IMR-90 (cell line): Measurements from ENCODE around the gene PLPP3. TPM values are rescaled to one million over a fixed set of nuclear protein-coding genes. Genes with fewer than 3 reads are reported as not detected.

Experiments used
- ATAC-seq: fragments of 200-7000 bp; cut with Tn5 transposase; 2 replicates; pipeline ENCODE4 v1.9.1; 2020; ENCODE audit warnings: low read depth, mild to moderate bottlenecking, moderate library complexity
- BruUV-seq: library from RNA; stranded (reverse); fragments of 400-500 nt; replicated peaks from 2 replicates; lab custom pipeline; 2021; lab: Mats Ljungman, UMichigan
- CTCF ChIA-PET: fragments of 300-600 bp; formaldehyde crosslinking; extraction: SDS; loops from one replicate; lab custom pipeline; 2021; ENCODE audit warnings: antibody characterized with exemption; lab: Yijun Ruan, JAX
- POLR2A ChIA-PET: fragments of 300-600 bp; sonication (Branson Sonifier 250); formaldehyde crosslinking; loops from one replicate; lab custom pipeline; 2022; ENCODE audit warnings: antibody characterized with exemption; ENCODE audit not compliant: unreplicated experiment; lab: Charles Lee
- DNase-seq: peaks from one replicate; pipeline ENCODE4 v3.0.0; 2013
- H2AFZ ChIP-seq: replicated peaks from 2 replicates; pipeline ENCODE3; 2013; ENCODE audit warnings: low read length, mild to moderate bottlenecking; ENCODE audit not compliant: poor library complexity
- H2AK5ac ChIP-seq: 2 replicates; pipeline ENCODE4 v1.6.1; 2013; ENCODE audit warnings: low read depth, low read length, inconsistent platforms
- H2AK9ac ChIP-seq: replicated peaks from 2 replicates; pipeline ENCODE3; 2013; ENCODE audit warnings: mild to moderate bottlenecking, low read depth, low read length, moderate library complexity; ENCODE audit not compliant: poor library complexity
- H2BK120ac ChIP-seq: 2 replicates; pipeline ENCODE4 v1.6.1; 2013; ENCODE audit warnings: low read depth, low read length, inconsistent platforms
- H2BK15ac ChIP-seq: 3 replicates; pipeline ENCODE4 v1.6.1; 2013; ENCODE audit warnings: low read depth, low read length, inconsistent platforms
- H2BK20ac ChIP-seq: 2 replicates; pipeline ENCODE4 v1.6.1; 2013; ENCODE audit warnings: low read depth, mild to moderate bottlenecking, inconsistent platforms, low read length, moderate library complexity
- H2BK5ac ChIP-seq: 2 replicates; pipeline ENCODE4 v1.6.1; 2013; ENCODE audit warnings: mild to moderate bottlenecking, low read depth, low read length, inconsistent platforms; ENCODE audit not compliant: poor library complexity, severe bottlenecking
- H3K14ac ChIP-seq: replicated peaks from 2 replicates; pipeline ENCODE4 v1.6.1; 2013; ENCODE audit warnings: low read depth, low read length, inconsistent platforms
- H3K18ac ChIP-seq: 2 replicates; pipeline ENCODE4 v1.6.1; 2013; ENCODE audit warnings: low read depth, low read length, control low read depth
- H3K23ac ChIP-seq: 2 replicates; pipeline ENCODE4 v1.6.1; 2013; ENCODE audit warnings: low read depth, low read length, inconsistent platforms
- H3K27ac ChIP-seq: 2 replicates; pipeline ENCODE4 v1.5.1; 2013; ENCODE audit warnings: mild to moderate bottlenecking, control low read depth, low read length; ENCODE audit not compliant: insufficient read depth
- H3K27me3 ChIP-seq: 2 replicates; pipeline ENCODE4 v1.6.1; 2013; ENCODE audit warnings: low read length; ENCODE audit not compliant: control insufficient read depth, insufficient read depth
- H3K36me3 ChIP-seq: 2 replicates; pipeline ENCODE4 v1.6.1; 2013; ENCODE audit warnings: low read length, mixed read lengths; ENCODE audit not compliant: control insufficient read depth, insufficient read depth
- H3K4ac ChIP-seq: 2 replicates; pipeline ENCODE4 v1.6.1; 2013; ENCODE audit warnings: low read depth, low read length, inconsistent platforms
- H3K4me1 ChIP-seq: 2 replicates; pipeline ENCODE4 v1.6.1; 2013; ENCODE audit warnings: low read length, mixed read lengths; ENCODE audit not compliant: control insufficient read depth, insufficient read depth
- H3K4me2 ChIP-seq: 2 replicates; pipeline ENCODE4 v1.6.1; 2013; ENCODE audit warnings: low read depth, mild to moderate bottlenecking, control low read depth, low read length, moderate library complexity
- H3K4me3 ChIP-seq: 2 replicates; pipeline ENCODE4 v1.5.1; 2013; ENCODE audit warnings: low read depth, mild to moderate bottlenecking, control low read depth, low read length, moderate library complexity; ENCODE audit not compliant: insufficient read depth
- H3K56ac ChIP-seq: 2 replicates; pipeline ENCODE4 v1.6.1; 2013; ENCODE audit warnings: low read length, inconsistent platforms; ENCODE audit not compliant: insufficient read depth; ENCODE audit errors: extremely low read depth
- H3K79me1 ChIP-seq, 2 experiments: 2 replicates each; pipeline ENCODE4 v1.6.1; 2013; ENCODE audit warnings: low read length in 2 of 2, inconsistent platforms in 1 of 2, low read depth in 1 of 2
- H3K9ac ChIP-seq: 2 replicates; pipeline ENCODE4 v1.6.1; 2013; ENCODE audit warnings: low read depth, low read length, control low read depth
- H3K9me1 ChIP-seq: 2 replicates; pipeline ENCODE4 v1.6.1; 2013; ENCODE audit warnings: low read length, inconsistent platforms; ENCODE audit not compliant: insufficient read depth
- H3K9me3 ChIP-seq: 2 replicates; pipeline ENCODE4 v1.6.1; 2013; ENCODE audit warnings: low read length; ENCODE audit not compliant: control insufficient read depth, insufficient read depth
- H4K20me1 ChIP-seq: 2 replicates; pipeline ENCODE4 v1.6.1; 2013; ENCODE audit warnings: low read length, inconsistent platforms; ENCODE audit not compliant: insufficient read depth
- H4K5ac ChIP-seq: 2 replicates; pipeline ENCODE4 v1.6.1; 2013; ENCODE audit warnings: mild to moderate bottlenecking, low read depth, low read length, control low read depth
- H4K8ac ChIP-seq, 2 experiments: 2 replicates each; pipeline ENCODE4 v1.6.1; 2013; ENCODE audit warnings: low read depth in 2 of 2, low read length in 2 of 2, control low read depth in 1 of 2, inconsistent platforms in 1 of 2
- H4K91ac ChIP-seq: 2 replicates; pipeline ENCODE4 v1.6.1; 2013; ENCODE audit warnings: low read depth, low read length, inconsistent platforms; ENCODE audit not compliant: insufficient read depth
- BHLHE40 ChIP-seq: fragments of 150-350 bp; IDR thresholded peaks from 2 replicates; pipeline ENCODE4 v1.6.1; 2016; ENCODE audit warnings: mild to moderate bottlenecking, low read depth, low read length
- CEBPB ChIP-seq: IDR thresholded peaks from 2 replicates; pipeline ENCODE4 v1.6.1; 2012; ENCODE audit warnings: low read depth, low read length, improper control_type of control experiment
- CHD1 ChIP-seq: IDR thresholded peaks from 2 replicates; pipeline ENCODE4 v1.6.1; 2012; ENCODE audit warnings: low read depth, low read length, improper control_type of control experiment
- FOS ChIP-seq: fragments of 150-350 bp; IDR thresholded peaks from 2 replicates; pipeline ENCODE4 v1.6.1; 2016; ENCODE audit warnings: low read depth, low read length
- MAFK ChIP-seq: IDR thresholded peaks from 2 replicates; pipeline ENCODE4 v1.6.1; 2012; ENCODE audit warnings: low read depth, low read length, improper control_type of control experiment
- MAZ ChIP-seq: IDR thresholded peaks from 2 replicates; pipeline ENCODE4 v1.6.1; 2012; ENCODE audit warnings: low read depth, mild to moderate bottlenecking, low read length, improper control_type of control experiment, moderate library complexity, borderline replicate concordance
- MXI1 ChIP-seq: IDR thresholded peaks from 2 replicates; pipeline ENCODE4 v1.6.1; 2012; ENCODE audit warnings: low read depth, mild to moderate bottlenecking, low read length, moderate library complexity, borderline replicate concordance
- NFE2L2 ChIP-seq: fragments of 150-350 bp; IDR thresholded peaks from 2 replicates; pipeline ENCODE4 v1.6.1; 2016; ENCODE audit warnings: low read depth, mild to moderate bottlenecking, low read length
- POLR2A ChIP-seq: IDR thresholded peaks from 2 replicates; pipeline ENCODE4 v1.6.1; 2012; ENCODE audit warnings: mild to moderate bottlenecking, low read depth, low read length
- RAD21 ChIP-seq: IDR thresholded peaks from 2 replicates; pipeline ENCODE4 v1.6.1; 2012; ENCODE audit warnings: low read length, improper control_type of control experiment
- RCOR1 ChIP-seq: IDR thresholded peaks from 2 replicates; pipeline ENCODE4 v1.6.1; 2012; ENCODE audit warnings: mild to moderate bottlenecking, low read length, improper control_type of control experiment; ENCODE audit not compliant: insufficient replicate concordance
- RFX5 ChIP-seq: IDR thresholded peaks from 2 replicates; pipeline ENCODE4 v1.8.0; 2012; ENCODE audit warnings: low read depth, mild to moderate bottlenecking, low read length, moderate library complexity
- SMC3 ChIP-seq: fragments of 150-350 bp; IDR thresholded peaks from 2 replicates; pipeline ENCODE4 v1.6.1; 2016; ENCODE audit warnings: low read depth, mild to moderate bottlenecking, antibody characterized with exemption, low read length, moderate library complexity
- WGBS, 2 experiments: methylation state at CpG; one replicate each; pipeline versions ENCODE4 v1.1.5 to v1.1.7; 2013; ENCODE audit warnings: missing lambda C conversion rate in 2 of 2; ENCODE audit not compliant: insufficient read length in 1 of 2; ENCODE audit errors: extremely low coverage in 2 of 2; 5-methylcytosine and 5-hydroxymethylcytosine counted together
- dilution Hi-C: fragments of 300-500 bp; cut with HindIII; formaldehyde crosslinking; loops from one replicate; pipeline ENCODE4 v1.14.3; 2018; ENCODE audit warnings: low sequenced_read_pairs; ENCODE audit not compliant: unreplicated experiment
- in situ Hi-C: fragments of 300-500 bp; cut with MboI; formaldehyde crosslinking; loops from 3 replicates; pipeline ENCODE4 v1.14.3; 2019; ENCODE audit warnings: low sequenced_read_pairs, inconsistent platforms, mixed read lengths
- intact Hi-C: fragments of 100-400 bp; cut with micrococcal nuclease; formaldehyde crosslinking; loops from 2 replicates; pipeline ENCODE4 v1.10.0; 2022
- polyA plus RNA-seq, 3 experiments: library from polyadenylated mRNA; depleted of rRNA; stranded (reverse); fragments of >200 nt; gene quantifications; 2 replicates each; pipeline ENCODE4 v1.2.3, GENCODE V29; 2012; ENCODE audit warnings: low replicate concordance in 1 of 3
- total RNA-seq: library from RNA; depleted of rRNA; stranded (reverse); fragments of >200 nt; gene quantifications from 2 replicates; pipeline ENCODE4 v1.2.3, GENCODE V29; 2012
- TF ChIP-seq, protein P1 (sequence below): fragments of 150-350 bp; IDR thresholded peaks from 2 replicates; pipeline ENCODE4 v1.6.1; 2017; ENCODE audit warnings: mild to moderate bottlenecking, antibody characterized with exemption, low read length, low read depth
- TF ChIP-seq, protein P2 (sequence below): fragments of 150-350 bp; IDR thresholded peaks from 2 replicates; pipeline ENCODE4 v1.6.1; 2016; ENCODE audit warnings: low read depth, mild to moderate bottlenecking, low read length, moderate library complexity, borderline replicate concordance
- TF ChIP-seq, protein P3 (sequence below): conservative IDR thresholded peaks from 2 replicates; pipeline ENCODE4 v1.5.1; 2012; ENCODE audit warnings: mild to moderate bottlenecking, low read depth, low read length, improper control_type of control experiment

Gene PLPP3
- total and polyA plus RNA-seq, 2 of the 4 experiments (the other 2 are of a cell fraction), result 49.9 to 56.6 TPM

DNA sequence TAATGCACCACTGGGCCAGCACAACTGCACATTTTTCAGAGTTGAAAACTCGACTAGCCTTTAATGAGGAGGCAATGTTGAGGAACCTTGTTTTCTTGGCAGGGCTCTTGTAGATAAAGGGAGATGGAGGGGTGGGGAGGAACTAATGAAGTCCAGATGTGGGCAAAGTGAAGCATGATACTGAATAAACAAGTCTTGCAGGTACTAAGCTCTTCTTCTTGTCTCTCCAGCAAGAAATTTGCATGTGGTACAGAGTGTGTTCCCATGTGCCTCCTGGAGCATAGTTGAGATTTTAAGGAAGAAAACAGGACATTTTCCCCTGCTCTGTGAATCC is 47.0 kb downstream of the PLPP3 start:
- no peak overlapping the region for H3K27ac ChIP-seq
- no peak overlapping the region for H3K23ac ChIP-seq
- no peak overlapping the region for H3K18ac ChIP-seq
- intact Hi-C loops (no loop called here), dilution Hi-C loops (no loop called here), in situ Hi-C loops (no loop called here)
- no peak overlapping the region for H2BK15ac ChIP-seq
- H3K9me1 ChIP-seq, result peaks cover 27% of the 10 kb centered on the region
- H3K4me1 ChIP-seq, result peaks cover 8% of the 10 kb centered on the region; the same call in 1 of the 2 replicates
- no peak overlapping the region for H3K56ac ChIP-seq
- H3K14ac ChIP-seq, result no peak overlapping the region
- no peaks in the 10 kb centered on the region for H3K9me3 ChIP-seq
- ATAC-seq (peak; percentile 19), DNase-seq (peak; percentile 43)
- POLR2A ChIA-PET, result no interaction called here
- no peak overlapping the region for H2AK5ac ChIP-seq
- no peak overlapping the region for H2BK5ac ChIP-seq
- no peak overlapping the region for H2AK9ac ChIP-seq
- no peak overlapping the region for H3K4ac ChIP-seq
- H3K36me3 ChIP-seq, result peaks cover 69% of the 10 kb centered on the region
- no peak overlapping the region for H4K8ac ChIP-seq
- no peak overlapping the region for H3K4me2 ChIP-seq
- H2BK20ac ChIP-seq, result no peak overlapping the region
- H3K9ac ChIP-seq, result no peak overlapping the region
- CTCF ChIA-PET, result no interaction called here
- WGBS, 2 experiments, result no CpG with 5 or more reads among the region's 1 CpG
- no peak overlapping the region for H3K4me3 ChIP-seq
- peaks cover 86% of the 10 kb centered on the region for H4K20me1 ChIP-seq
- no peak overlapping the region for H4K5ac ChIP-seq
- no peak overlapping the region for H4K91ac ChIP-seq
- no peak overlapping the region for H2AFZ ChIP-seq
- H2BK120ac ChIP-seq, result no peak overlapping the region
- no TSS peak for BruUV-seq
- TF ChIP-seq RAD21, result no peak
- TF ChIP-seq POLR2A, result no peak
- no peak for TF ChIP-seq MXI1
- no peak for TF ChIP-seq CHD1
- TF ChIP-seq MAZ, result no peak
- no peak for TF ChIP-seq RCOR1
- no peak for TF ChIP-seq MAFK
- TF ChIP-seq SMC3, result no peak
- TF ChIP-seq BHLHE40, result no peak
- no peak for TF ChIP-seq RFX5
- no peak for TF ChIP-seq FOS
- TF ChIP-seq, protein P1, sequence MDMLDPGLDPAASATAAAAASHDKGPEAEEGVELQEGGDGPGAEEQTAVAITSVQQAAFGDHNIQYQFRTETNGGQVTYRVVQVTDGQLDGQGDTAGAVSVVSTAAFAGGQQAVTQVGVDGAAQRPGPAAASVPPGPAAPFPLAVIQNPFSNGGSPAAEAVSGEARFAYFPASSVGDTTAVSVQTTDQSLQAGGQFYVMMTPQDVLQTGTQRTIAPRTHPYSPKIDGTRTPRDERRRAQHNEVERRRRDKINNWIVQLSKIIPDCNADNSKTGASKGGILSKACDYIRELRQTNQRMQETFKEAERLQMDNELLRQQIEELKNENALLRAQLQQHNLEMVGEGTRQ, result no peak
- TF ChIP-seq, protein P2, sequence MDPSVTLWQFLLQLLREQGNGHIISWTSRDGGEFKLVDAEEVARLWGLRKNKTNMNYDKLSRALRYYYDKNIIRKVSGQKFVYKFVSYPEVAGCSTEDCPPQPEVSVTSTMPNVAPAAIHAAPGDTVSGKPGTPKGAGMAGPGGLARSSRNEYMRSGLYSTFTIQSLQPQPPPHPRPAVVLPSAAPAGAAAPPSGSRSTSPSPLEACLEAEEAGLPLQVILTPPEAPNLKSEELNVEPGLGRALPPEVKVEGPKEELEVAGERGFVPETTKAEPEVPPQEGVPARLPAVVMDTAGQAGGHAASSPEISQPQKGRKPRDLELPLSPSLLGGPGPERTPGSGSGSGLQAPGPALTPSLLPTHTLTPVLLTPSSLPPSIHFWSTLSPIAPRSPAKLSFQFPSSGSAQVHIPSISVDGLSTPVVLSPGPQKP, result no peak
- no peak for TF ChIP-seq NFE2L2
- TF ChIP-seq, protein P3, sequence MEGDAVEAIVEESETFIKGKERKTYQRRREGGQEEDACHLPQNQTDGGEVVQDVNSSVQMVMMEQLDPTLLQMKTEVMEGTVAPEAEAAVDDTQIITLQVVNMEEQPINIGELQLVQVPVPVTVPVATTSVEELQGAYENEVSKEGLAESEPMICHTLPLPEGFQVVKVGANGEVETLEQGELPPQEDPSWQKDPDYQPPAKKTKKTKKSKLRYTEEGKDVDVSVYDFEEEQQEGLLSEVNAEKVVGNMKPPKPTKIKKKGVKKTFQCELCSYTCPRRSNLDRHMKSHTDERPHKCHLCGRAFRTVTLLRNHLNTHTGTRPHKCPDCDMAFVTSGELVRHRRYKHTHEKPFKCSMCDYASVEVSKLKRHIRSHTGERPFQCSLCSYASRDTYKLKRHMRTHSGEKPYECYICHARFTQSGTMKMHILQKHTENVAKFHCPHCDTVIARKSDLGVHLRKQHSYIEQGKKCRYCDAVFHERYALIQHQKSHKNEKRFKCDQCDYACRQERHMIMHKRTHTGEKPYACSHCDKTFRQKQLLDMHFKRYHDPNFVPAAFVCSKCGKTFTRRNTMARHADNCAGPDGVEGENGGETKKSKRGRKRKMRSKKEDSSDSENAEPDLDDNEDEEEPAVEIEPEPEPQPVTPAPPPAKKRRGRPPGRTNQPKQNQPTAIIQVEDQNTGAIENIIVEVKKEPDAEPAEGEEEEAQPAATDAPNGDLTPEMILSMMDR, result no peak
- TF ChIP-seq CEBPB, result no peak
- H3K79me1 ChIP-seq, result peaks cover 42 to 88% of the 10 kb centered on the region in 2 experiments
- H3K27me3 ChIP-seq, result no peaks in the 10 kb centered on the region
